Liver (tissue), 3 donors: Measurements from ENCODE around the gene XKR7.

ENCODE experiments used
- ATF3 ChIP-seq: IDR thresholded peaks from 2 replicates; pipeline ENCODE4 v1.6.1; 2016; ENCODE audit warnings: antibody characterized with exemption
- CTCF ChIP-seq: fragments of 150-350 bp; IDR thresholded peaks from 2 replicates; pipeline ENCODE4 v1.5.1; 2017; ENCODE audit warnings: improper control_type of control experiment, low read depth, low read length; ENCODE audit not compliant: missing input control
- EGR1 ChIP-seq, 2 donors: IDR thresholded peaks; 2 replicates each; pipeline ENCODE4 v1.6.1; 2016 to 2018; ENCODE audit warnings: antibody characterized with exemption in 2 of 2, low read depth in 2 of 2
- GABPA ChIP-seq, 2 donors: IDR thresholded peaks in 1 of 2; conservative IDR thresholded peaks in 1 of 2; 2 replicates each; pipeline ENCODE4 v1.6.1; 2016; ENCODE audit warnings: antibody characterized with exemption in 2 of 2, mild to moderate bottlenecking in 1 of 2, moderate library complexity in 1 of 2
- JUND ChIP-seq, 2 donors: IDR thresholded peaks; 2 replicates each; pipeline ENCODE4 v1.6.1; 2016; ENCODE audit warnings: antibody characterized with exemption in 2 of 2
- RAD21 ChIP-seq, 2 donors: IDR thresholded peaks; 2 replicates each; pipeline ENCODE4 v1.6.1; 2016; ENCODE audit warnings: antibody characterized with exemption in 2 of 2, mild to moderate bottlenecking in 2 of 2
- REST ChIP-seq: IDR thresholded peaks from 2 replicates; pipeline ENCODE4 v1.6.1; 2016; ENCODE audit warnings: antibody characterized with exemption, mild to moderate bottlenecking
- RXRA ChIP-seq, 2 donors: IDR thresholded peaks; 2 replicates each; pipeline ENCODE4 v1.6.1; 2017 to 2018; ENCODE audit warnings: antibody characterized with exemption in 2 of 2, mild to moderate bottlenecking in 1 of 2
- SP1 ChIP-seq: IDR thresholded peaks from 2 replicates; pipeline ENCODE4 v1.6.1; 2018; ENCODE audit warnings: antibody characterized with exemption, mild to moderate bottlenecking
- TAF1 ChIP-seq: conservative IDR thresholded peaks from 2 replicates; pipeline ENCODE4 v1.6.1; 2016; ENCODE audit warnings: antibody characterized with exemption, mild to moderate bottlenecking
- YY1 ChIP-seq: IDR thresholded peaks from 2 replicates; pipeline ENCODE4 v1.6.1; 2016; ENCODE audit warnings: antibody characterized with exemption, mild to moderate bottlenecking
- ZBTB33 ChIP-seq: IDR thresholded peaks from 2 replicates; pipeline ENCODE4 v1.6.1; 2016; ENCODE audit warnings: antibody characterized with exemption
- TF ChIP-seq, protein P1 (sequence below): IDR thresholded peaks from 2 replicates; pipeline ENCODE4 v1.6.1; 2016; ENCODE audit warnings: antibody characterized with exemption
- donor health status: healthy.
- donor health status: healthy.

DNA sequence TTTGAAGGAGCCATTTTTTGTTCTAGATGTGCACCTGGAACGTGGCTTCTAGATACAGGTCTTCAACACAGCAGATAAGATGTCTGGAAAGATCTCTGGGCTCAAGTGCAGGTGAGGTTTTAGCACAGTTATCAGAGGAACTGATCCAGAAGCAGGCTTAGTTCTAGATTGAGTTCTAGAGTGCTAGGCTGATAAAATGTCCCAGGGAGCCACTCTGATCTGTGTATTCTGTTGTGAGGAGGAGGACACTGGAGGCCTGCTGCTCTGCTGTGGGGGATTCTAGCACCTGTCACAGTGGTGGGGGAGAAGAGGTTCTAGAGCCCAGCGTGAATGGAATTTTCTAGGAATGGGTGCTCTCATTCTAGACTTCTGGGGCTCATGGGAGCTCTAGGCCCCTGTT lies 30.3 kb downstream of the XKR7 start:
- TF ChIP-seq CTCF (no peak), ZBTB33 (no peak), TAF1 (no peak), ATF3 (no peak), REST (no peak), JUND (IDR thresholded peaks at IDR 0.05) (no peak), EGR1 (IDR thresholded peaks at IDR 0.05; ENCODE audit: low read depth in 2 of 2) (no peak), SP1 (no peak), GABPA (IDR thresholded peaks at IDR 0.05 in 1 of 2, conservative IDR thresholded peaks at IDR 0.05 in 1 of 2) (no peak), RXRA (IDR thresholded peaks at IDR 0.05) (no peak), RAD21 (IDR thresholded peaks at IDR 0.05) (no peak), YY1 (no peak)
- TF ChIP-seq, protein P1, sequence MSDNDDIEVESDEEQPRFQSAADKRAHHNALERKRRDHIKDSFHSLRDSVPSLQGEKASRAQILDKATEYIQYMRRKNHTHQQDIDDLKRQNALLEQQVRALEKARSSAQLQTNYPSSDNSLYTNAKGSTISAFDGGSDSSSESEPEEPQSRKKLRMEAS, result no peak
